RWPE2 (cell line): Measurements from ENCODE around the gene ANKIB1.

Source experiments
- ATAC-seq: fragments of 200-7000 bp; cut with Tn5 transposase; 3 replicates; pipeline ENCODE4 v1.9.1; 2021; ENCODE audit warnings: low read depth
- DNase-seq: peaks from one replicate; pipeline ENCODE4 v3.0.0-alpha.2; 2020; ENCODE audit warnings: low spot score
- H3K27ac ChIP-seq: fragments of 450-650 bp; 2 replicates; pipeline ENCODE4 v1.5.1; 2017; ENCODE audit warnings: mild to moderate bottlenecking; ENCODE audit not compliant: poor library complexity, severe bottlenecking
- H3K27me3 ChIP-seq: fragments of 250-450 bp; sonication (Bioruptor Pico); 2 replicates; pipeline ENCODE4 v1.5.1; 2021; ENCODE audit warnings: mild to moderate bottlenecking, moderate library complexity; ENCODE audit not compliant: insufficient read depth, poor library complexity, severe bottlenecking
- H3K36me3 ChIP-seq: fragments of 250-450 bp; sonication (Bioruptor Pico); 2 replicates; pipeline ENCODE4 v1.5.1; 2020; ENCODE audit warnings: low read depth, mild to moderate bottlenecking, moderate library complexity
- H3K4me1 ChIP-seq: fragments of 250-450 bp; sonication (Bioruptor Pico); 2 replicates; pipeline ENCODE4 v1.5.1; 2021; ENCODE audit warnings: mild to moderate bottlenecking, moderate library complexity; ENCODE audit not compliant: insufficient read depth, poor library complexity, severe bottlenecking
- H3K4me3 ChIP-seq: fragments of 250-450 bp; sonication (Bioruptor Pico); 2 replicates; pipeline ENCODE4 v1.5.1; 2021; ENCODE audit warnings: mild to moderate bottlenecking, moderate library complexity; ENCODE audit not compliant: severe bottlenecking
- H3K9me3 ChIP-seq: fragments of 250-450 bp; sonication (Bioruptor Pico); 2 replicates; pipeline ENCODE4 v1.5.1; 2021; ENCODE audit warnings: mild to moderate bottlenecking, moderate library complexity; ENCODE audit not compliant: severe bottlenecking
- CTCF ChIP-seq: fragments of 450-650 bp; IDR thresholded peaks from one replicate; pipeline ENCODE4 v1.5.1; 2017; ENCODE audit warnings: mild to moderate bottlenecking, moderate library complexity; ENCODE audit not compliant: poor library complexity, severe bottlenecking

ANKIB1 gene

DNA sequence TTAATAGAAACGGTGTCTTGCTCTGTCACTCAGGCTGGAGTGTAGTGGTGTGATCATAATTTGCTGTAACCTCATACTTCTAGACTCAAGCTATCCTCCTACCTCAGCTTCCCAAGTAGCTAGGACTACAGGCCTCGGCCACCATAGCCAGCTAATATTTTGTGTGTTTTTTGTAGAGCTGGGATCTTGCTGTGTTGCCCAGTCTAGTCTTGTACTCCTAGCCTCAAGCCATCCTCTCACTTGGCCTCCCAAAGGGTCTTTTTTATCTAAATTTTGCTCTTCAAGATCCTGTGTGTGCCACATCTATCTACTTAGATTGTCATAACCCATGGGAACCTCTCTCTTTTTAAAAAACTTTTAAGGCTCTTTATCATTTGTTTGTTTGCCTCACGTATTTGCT lies 50.5 kb downstream of the ANKIB1 start:
- DNase-seq, result no peak
- Histone ChIP-seq H3K27me3 (no peaks in the 10 kb centered on the region), H3K27ac (no peak overlapping the region), H3K4me1 (no peaks in the 10 kb centered on the region), H3K36me3 (peaks cover 35% of the 10 kb centered on the region), H3K4me3 (no peak overlapping the region), H3K9me3 (no peaks in the 10 kb centered on the region)
- TF ChIP-seq CTCF, result no peak
- no peak for ATAC-seq

- no peak for DNase-seq
- TF ChIP-seq CTCF, result no peak
These were observed 51.2 kb downstream of the ANKIB1 start for GRCh38 chr7:92296880-92297445.

GRCh38 chr7:92297736-92298135 lies 52.0 kb downstream of the ANKIB1 start:
- Histone ChIP-seq H3K4me3 (no peak overlapping the region), H3K27me3 (no peaks in the 10 kb centered on the region), H3K36me3 (peaks cover 35% of the 10 kb centered on the region), H3K4me1 (no peaks in the 10 kb centered on the region), H3K9me3 (no peaks in the 10 kb centered on the region), H3K27ac (no peak overlapping the region)
- no peak for ATAC-seq
- no peak for TF ChIP-seq CTCF
- no peak for DNase-seq

More at GRCh38 chr7:92296880-92297445, 51.2 kb downstream of the ANKIB1 start:
- ATAC-seq, result no peak
- peaks cover 35% of the 10 kb centered on the region for H3K36me3 ChIP-seq
- H3K27ac ChIP-seq, result no peak overlapping the region
- H3K9me3 ChIP-seq, result no peaks in the 10 kb centered on the region
- no peaks in the 10 kb centered on the region for H3K27me3 ChIP-seq
- no peaks in the 10 kb centered on the region for H3K4me1 ChIP-seq
- no peak overlapping the region for H3K4me3 ChIP-seq

GRCh38 chr7:92303761-92304160 lies 58.0 kb downstream of the ANKIB1 start:
- no peak overlapping the region for H3K27ac ChIP-seq
- no peak for DNase-seq
- H3K4me1 ChIP-seq, result peaks cover 5% of the 10 kb centered on the region
- ATAC-seq, result no peak
- peaks cover 33% of the 10 kb centered on the region for H3K36me3 ChIP-seq
- TF ChIP-seq CTCF, result no peak
- H3K4me3 ChIP-seq, result no peak overlapping the region
- H3K27me3 ChIP-seq, result no peaks in the 10 kb centered on the region
- no peaks in the 10 kb centered on the region for H3K9me3 ChIP-seq

DNA sequence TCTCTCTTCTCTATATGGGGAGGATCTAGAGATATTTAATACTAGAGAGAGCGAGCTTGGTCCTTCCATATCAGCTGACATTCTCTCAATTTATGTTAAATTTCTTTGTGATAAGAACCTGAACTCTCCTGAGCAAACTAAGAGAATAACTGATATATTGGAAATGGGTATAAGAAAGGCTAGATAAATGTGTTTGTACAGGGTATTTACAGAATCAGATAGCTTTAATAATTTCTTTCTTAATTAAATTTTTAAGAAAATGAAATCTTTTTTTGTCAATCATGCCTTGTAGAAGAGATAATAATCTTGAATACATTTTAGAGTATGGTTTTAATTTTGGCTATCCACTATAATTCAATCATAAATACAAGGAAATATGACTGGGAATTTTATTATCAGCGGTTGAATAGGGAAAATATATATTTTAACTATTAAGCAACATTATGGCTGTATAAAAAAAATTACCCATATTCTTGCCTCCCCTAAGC lies 58.7 kb downstream of the ANKIB1 start:
- Histone ChIP-seq H3K27me3 (no peaks in the 10 kb centered on the region), H3K27ac (no peak overlapping the region), H3K36me3 (peaks cover 32% of the 10 kb centered on the region), H3K4me3 (no peak overlapping the region), H3K9me3 (no peaks in the 10 kb centered on the region), H3K4me1 (peaks cover 5% of the 10 kb centered on the region)
- no peak for DNase-seq
- no peak for TF ChIP-seq CTCF
- ATAC-seq, result no peak
